SK-N-SH treated with all-trans-retinoic acid at 6 μM for 48 hours (cell line): ENCODE results near the gene GLB1L3.

Experiments
- ATAC-seq: fragments of 200-7000 bp; cut with Tn5 transposase; 3 replicates; pipeline ENCODE4 v1.9.1; 2020; ENCODE audit warnings: mild to moderate bottlenecking, moderate library complexity
- ARNTL ChIP-seq: fragments of 450-650 bp; formaldehyde crosslinking; IDR thresholded peaks from 2 replicates; pipeline ENCODE4 v1.5.0; 2020; ENCODE audit warnings: low read depth, mild to moderate bottlenecking, moderate library complexity, borderline replicate concordance
- BACH2 ChIP-seq: fragments of 250-450 bp; sonication (Bioruptor Pico); IDR thresholded peaks from 2 replicates; pipeline ENCODE4 v1.9.0; 2021; ENCODE audit warnings: mild to moderate bottlenecking, borderline replicate concordance
- CREB5 ChIP-seq: fragments of 250-450 bp; sonication (Bioruptor Pico); IDR thresholded peaks from 2 replicates; pipeline ENCODE4 v1.5.1; 2020; ENCODE audit warnings: low read depth, mild to moderate bottlenecking, moderate library complexity
- CSDC2 ChIP-seq: fragments of 250-450 bp; sonication (Bioruptor Pico); IDR thresholded peaks from 2 replicates; pipeline ENCODE4 v1.5.0; 2020; ENCODE audit warnings: mild to moderate bottlenecking, moderate library complexity
- CSRNP3 ChIP-seq: fragments of 250-450 bp; sonication (Bioruptor Pico); IDR thresholded peaks from 2 replicates; pipeline ENCODE4 v1.5.1; 2021; ENCODE audit warnings: mild to moderate bottlenecking, moderate library complexity
- ESRRG ChIP-seq: fragments of 250-450 bp; sonication (Bioruptor Pico); IDR thresholded peaks from 2 replicates; pipeline ENCODE4 v1.6.1; 2021; ENCODE audit warnings: mild to moderate bottlenecking
- GLIS3 ChIP-seq: fragments of 250-450 bp; sonication (Bioruptor Pico); IDR thresholded peaks from 2 replicates; pipeline ENCODE4 v1.5.0; 2020; ENCODE audit warnings: mild to moderate bottlenecking, moderate library complexity
- ISL1 ChIP-seq: fragments of 250-450 bp; sonication (Bioruptor Pico); IDR thresholded peaks from 2 replicates; pipeline ENCODE4 v2.1.2; 2022; ENCODE audit warnings: mild to moderate bottlenecking, moderate library complexity
- OSR1 ChIP-seq: fragments of 250-450 bp; sonication (Bioruptor Pico); IDR thresholded peaks from 2 replicates; pipeline ENCODE4 v1.8.0; 2022; ENCODE audit warnings: moderate library complexity, mild to moderate bottlenecking, inconsistent platforms
- PATZ1 ChIP-seq: fragments of 250-450 bp; sonication (Bioruptor Pico); IDR thresholded peaks from 2 replicates; pipeline ENCODE4 v1.8.0; 2020; ENCODE audit warnings: mild to moderate bottlenecking, moderate library complexity, borderline replicate concordance
- POU6F1 ChIP-seq: fragments of 250-450 bp; sonication (Bioruptor Pico); IDR thresholded peaks from 2 replicates; pipeline ENCODE4 v1.8.0; 2021; ENCODE audit warnings: low read depth, mild to moderate bottlenecking, moderate library complexity, borderline replicate concordance
- PPARA ChIP-seq: fragments of 250-450 bp; sonication (Bioruptor Pico); IDR thresholded peaks from 2 replicates; pipeline ENCODE4 v1.5.0; 2020; ENCODE audit warnings: mild to moderate bottlenecking, borderline replicate concordance
- RARB ChIP-seq: fragments of 250-450 bp; sonication (Bioruptor Pico); IDR thresholded peaks from 2 replicates; pipeline ENCODE4 v1.8.0; 2021; ENCODE audit warnings: mild to moderate bottlenecking, moderate library complexity
- SNAI2 ChIP-seq: fragments of 250-450 bp; sonication (Bioruptor Pico); IDR thresholded peaks from 2 replicates; pipeline ENCODE4 v1.5.0; 2020; ENCODE audit warnings: mild to moderate bottlenecking, moderate library complexity
- TOX ChIP-seq: fragments of 250-450 bp; sonication (Bioruptor Pico); IDR thresholded peaks from 2 replicates; pipeline ENCODE4 v1.8.0; 2021; ENCODE audit warnings: mild to moderate bottlenecking, moderate library complexity, borderline replicate concordance
- TSHZ2 ChIP-seq: fragments of 250-450 bp; sonication (Bioruptor Pico); IDR thresholded peaks from 2 replicates; pipeline ENCODE4 v1.5.0; 2020; ENCODE audit warnings: mild to moderate bottlenecking, moderate library complexity
- ZC3H10 ChIP-seq: fragments of 250-450 bp; sonication (Bioruptor Pico); IDR thresholded peaks from 2 replicates; pipeline ENCODE4 v1.5.1; 2021; ENCODE audit warnings: mild to moderate bottlenecking, moderate library complexity
- ZFP3 ChIP-seq: fragments of 250-450 bp; sonication (Bioruptor Pico); IDR thresholded peaks from 2 replicates; pipeline ENCODE4 v1.5.0; 2020; ENCODE audit warnings: mild to moderate bottlenecking, moderate library complexity
- ZFP30 ChIP-seq: fragments of 450-650 bp; formaldehyde crosslinking; IDR thresholded peaks from 2 replicates; pipeline ENCODE4 v1.5.0; 2022; ENCODE audit warnings: mild to moderate bottlenecking, moderate library complexity
- ZNF565 ChIP-seq: fragments of 450-650 bp; formaldehyde crosslinking; conservative IDR thresholded peaks from 2 replicates; pipeline ENCODE4 v1.5.0; 2020; ENCODE audit warnings: low read depth, mild to moderate bottlenecking, moderate library complexity
- ZNF70 ChIP-seq: fragments of 450-650 bp; formaldehyde crosslinking; IDR thresholded peaks from 2 replicates; pipeline ENCODE4 v1.5.0; 2020; ENCODE audit warnings: mild to moderate bottlenecking, moderate library complexity
- ZNF8 ChIP-seq: fragments of 450-650 bp; formaldehyde crosslinking; IDR thresholded peaks from 2 replicates; pipeline ENCODE4 v1.5.0; 2020; ENCODE audit warnings: mild to moderate bottlenecking, moderate library complexity

GLB1L3 gene

GRCh38 chr11:134333946-134334345, 57.8 kb downstream of the GLB1L3 start:
- ATAC-seq = no peak
- TF ChIP-seq ESRRG (CRISPR knock-in tag) (no peak), PPARA (no peak), ZNF565 (no peak), ZNF8 (CRISPR knock-in tag) (no peak), CSRNP3 (CRISPR knock-in tag) (no peak), ZFP3 (no peak)

- TF ChIP-seq ZC3H10 (CRISPR knock-in tag) (no peak), ZNF8 (CRISPR knock-in tag) (no peak), ESRRG (CRISPR knock-in tag) (no peak), ZFP3 (no peak), ZFP30 (no peak), RARB (CRISPR knock-in tag) (no peak), CSRNP3 (CRISPR knock-in tag) (no peak), ZNF70 (CRISPR knock-in tag) (no peak), TOX (CRISPR knock-in tag) (no peak), SNAI2 (no peak), GLIS3 (CRISPR knock-in tag) (no peak), ZNF565 (no peak), PPARA (no peak), ISL1 (CRISPR knock-in tag) (no peak), CSDC2 (CRISPR knock-in tag) (no peak), PATZ1 (CRISPR knock-in tag) (no peak)
- TF ChIP-seq, all 23 proteins: peak for 0
- ATAC-seq = no peak
These were observed 58.8 kb downstream of the GLB1L3 start for GRCh38 chr11:134334796-134335571.

GRCh38 chr11:134337051-134337450, 60.9 kb downstream of the GLB1L3 start:
- no peak for ATAC-seq
- TF ChIP-seq SNAI2 (no peak), ESRRG (CRISPR knock-in tag) (no peak), ZNF565 (no peak), OSR1 (CRISPR knock-in tag) (no peak), ARNTL (no peak), ZNF8 (CRISPR knock-in tag) (no peak), POU6F1 (CRISPR knock-in tag) (no peak), BACH2 (CRISPR knock-in tag) (no peak), ZC3H10 (CRISPR knock-in tag) (no peak), ISL1 (CRISPR knock-in tag) (no peak), CSRNP3 (CRISPR knock-in tag) (no peak), GLIS3 (CRISPR knock-in tag) (no peak), ZNF70 (CRISPR knock-in tag) (no peak), PPARA (no peak), PATZ1 (CRISPR knock-in tag) (no peak), CREB5 (CRISPR knock-in tag) (no peak), TSHZ2 (CRISPR knock-in tag) (no peak), ZFP3 (no peak), ZFP30 (no peak)
